Activated CD4-positive, alpha-beta T cell treated with anti-CD3 and anti-CD28 coated beads for 48 hours (primary cell): Measurements from ENCODE around the gene RNF168.
"Not testable (repeated sequence)": the region's sequence is repeated elsewhere in the genome, so short reads cannot be mapped to it uniquely, and the experiment has no call there.

Experiments
- DNase-seq: peaks from one replicate; pipeline ENCODE4 v3.0.0-alpha.2; 2020

The RNF168 gene

GRCh38 chr3:196514350-196514716 lies 10.8 kb upstream of the RNF168 start:
- DNase-seq: no peak

GRCh38 chr3:196513697-196514349 lies 10.3 kb upstream of the RNF168 start:
- DNase-seq: no peak

- not testable (repeated sequence) for DNase-seq
These were observed 8.3 kb upstream of the RNF168 start for GRCh38 chr3:196511646-196512425.

- DNase-seq: not testable (repeated sequence)
These were observed 7.5 kb upstream of the RNF168 start for GRCh38 chr3:196511108-196511507.

GRCh38 chr3:196506687-196507086 lies 3.1 kb upstream of the RNF168 start:
- no peak for DNase-seq

- no peak for DNase-seq
These were observed 988 bp upstream of the RNF168 start for GRCh38 chr3:196504556-196504955.

GRCh38 chr3:196504077-196504398 lies 470 bp upstream of the RNF168 start:
- DNase-seq: not testable (repeated sequence)

- DNase-seq: peak; percentile 70
These were observed 783 bp downstream of the RNF168 start for GRCh38 chr3:196502775-196503195.

GRCh38 chr3:196501316-196502044 lies 2.1 kb downstream of the RNF168 start:
- peak; percentile 40 for DNase-seq

GRCh38 chr3:196499807-196500524 lies 3.6 kb downstream of the RNF168 start:
- peak; percentile 47 for DNase-seq

- no peak for DNase-seq
These were observed 4.5 kb downstream of the RNF168 start for GRCh38 chr3:196499061-196499460.

- no peak for DNase-seq
These were observed 5.3 kb downstream of the RNF168 start for GRCh38 chr3:196498297-196498696.

GRCh38 chr3:196496183-196496582 lies 7.4 kb downstream of the RNF168 start:
- no peak for DNase-seq

- DNase-seq: no peak
These were observed 10.3 kb downstream of the RNF168 start for GRCh38 chr3:196493292-196493691.

- no peak for DNase-seq
These were observed 11.5 kb downstream of the RNF168 start for GRCh38 chr3:196492080-196492479.

- DNase-seq: no peak
These were observed 13.8 kb downstream of the RNF168 start for GRCh38 chr3:196489747-196490146.

GRCh38 chr3:196486263-196486662 lies 17.3 kb downstream of the RNF168 start:
- DNase-seq: peak; percentile 25

GRCh38 chr3:196477678-196478077 lies 25.9 kb downstream of the RNF168 start:
- no peak for DNase-seq

GRCh38 chr3:196472286-196472685 lies 31.3 kb downstream of the RNF168 start:
- no peak for DNase-seq

- no peak for DNase-seq
These were observed 32.0 kb downstream of the RNF168 start for GRCh38 chr3:196471551-196471950.

GRCh38 chr3:196470182-196470581 lies 33.4 kb downstream of the RNF168 start:
- not testable (repeated sequence) for DNase-seq

- no peak for DNase-seq
These were observed 39.8 kb downstream of the RNF168 start for GRCh38 chr3:196463804-196464203.

GRCh38 chr3:196463478-196463756 lies 40.2 kb downstream of the RNF168 start:
- DNase-seq: no peak
